ENCODE results near the gene KRTAP10-11.

DNA sequence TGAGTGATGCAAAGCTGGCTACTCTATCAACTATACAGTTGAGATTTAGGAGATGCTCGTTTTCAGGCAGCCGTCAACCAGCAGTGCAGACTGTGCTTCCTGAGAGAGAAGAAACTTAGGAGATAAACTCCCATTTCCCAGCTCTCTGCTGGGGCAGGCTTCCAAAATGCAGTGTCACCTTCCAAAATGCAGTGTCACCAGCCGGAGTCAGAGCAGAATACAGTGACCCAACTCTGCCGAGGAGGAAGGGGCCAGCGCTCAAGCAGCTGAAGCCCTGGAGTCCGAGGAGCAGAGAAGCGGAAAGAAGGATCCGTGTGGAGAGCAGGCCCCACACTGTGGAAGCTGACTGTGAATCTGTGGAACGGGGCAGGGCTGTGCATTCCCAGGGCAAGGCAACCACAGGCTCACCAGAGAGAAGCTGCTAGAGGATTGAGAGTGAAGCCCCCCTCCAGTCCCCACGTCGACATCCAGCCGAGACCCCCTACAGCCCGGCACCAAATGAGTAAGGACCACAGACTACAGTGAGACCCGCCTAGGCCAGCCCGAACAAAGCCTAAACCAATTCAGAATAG lies 36.5 kb downstream of the KRTAP10-11 start:
- TF ChIP-seq, protein P1, sequence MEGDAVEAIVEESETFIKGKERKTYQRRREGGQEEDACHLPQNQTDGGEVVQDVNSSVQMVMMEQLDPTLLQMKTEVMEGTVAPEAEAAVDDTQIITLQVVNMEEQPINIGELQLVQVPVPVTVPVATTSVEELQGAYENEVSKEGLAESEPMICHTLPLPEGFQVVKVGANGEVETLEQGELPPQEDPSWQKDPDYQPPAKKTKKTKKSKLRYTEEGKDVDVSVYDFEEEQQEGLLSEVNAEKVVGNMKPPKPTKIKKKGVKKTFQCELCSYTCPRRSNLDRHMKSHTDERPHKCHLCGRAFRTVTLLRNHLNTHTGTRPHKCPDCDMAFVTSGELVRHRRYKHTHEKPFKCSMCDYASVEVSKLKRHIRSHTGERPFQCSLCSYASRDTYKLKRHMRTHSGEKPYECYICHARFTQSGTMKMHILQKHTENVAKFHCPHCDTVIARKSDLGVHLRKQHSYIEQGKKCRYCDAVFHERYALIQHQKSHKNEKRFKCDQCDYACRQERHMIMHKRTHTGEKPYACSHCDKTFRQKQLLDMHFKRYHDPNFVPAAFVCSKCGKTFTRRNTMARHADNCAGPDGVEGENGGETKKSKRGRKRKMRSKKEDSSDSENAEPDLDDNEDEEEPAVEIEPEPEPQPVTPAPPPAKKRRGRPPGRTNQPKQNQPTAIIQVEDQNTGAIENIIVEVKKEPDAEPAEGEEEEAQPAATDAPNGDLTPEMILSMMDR (IDR thresholded peaks at IDR 0.05 in 8 of 11, conservative IDR thresholded peaks at IDR 0.05 in 3 of 11) = no peak
- TF ChIP-seq POLR2A (IDR thresholded peaks at IDR 0.05) = no peak

Measured in spleen (tissue), 7 donors.